Smooth muscle cell (in vitro differentiated cells): ENCODE measurements around the gene XXYLT1. TPM values are rescaled to one million over a fixed set of nuclear protein-coding genes. Genes with fewer than 3 reads are reported as not detected.

Experiments
- DNase-seq: peaks from one replicate; lab custom pipeline; 2025; ENCODE audit not compliant: unreplicated experiment; lab: John Stamatoyannopoulos, UW
- H2AFZ ChIP-seq: fragments of 200-600 bp; sonication (generic); 2 replicates; pipeline ENCODE4 v1.6.0; 2016; ENCODE audit warnings: antibody characterized with exemption, low read depth, mild to moderate bottlenecking
- H3F3A ChIP-seq: fragments of 200-600 bp; sonication (generic); 2 replicates; pipeline ENCODE4 v1.6.0; 2017; ENCODE audit warnings: antibody characterized with exemption, low read depth
- H3K27ac ChIP-seq: fragments of 200-600 bp; sonication (generic); 2 replicates; pipeline ENCODE4 v1.5.1; 2016; ENCODE audit warnings: low read depth, mild to moderate bottlenecking
- H3K27me3 ChIP-seq: fragments of 200-600 bp; sonication (generic); 2 replicates; pipeline ENCODE4 v1.6.1; 2016; ENCODE audit warnings: low read depth, mild to moderate bottlenecking
- H3K36me3 ChIP-seq: fragments of 200-600 bp; sonication (generic); 2 replicates; pipeline ENCODE4 v1.5.1; 2016; ENCODE audit warnings: low read depth
- H3K4me1 ChIP-seq: fragments of 200-600 bp; sonication (generic); 2 replicates; pipeline ENCODE4 v1.5.1; 2016; ENCODE audit warnings: low read depth
- H3K4me2 ChIP-seq: fragments of 200-600 bp; sonication (generic); 2 replicates; pipeline ENCODE4 v1.6.0; 2016; ENCODE audit warnings: mild to moderate bottlenecking
- H3K4me3 ChIP-seq: fragments of 200-600 bp; sonication (generic); 2 replicates; pipeline ENCODE4 v1.5.1; 2016; ENCODE audit warnings: mild to moderate bottlenecking
- H3K79me2 ChIP-seq: fragments of 200-600 bp; sonication (generic); 2 replicates; pipeline ENCODE4 v1.6.0; 2016; ENCODE audit warnings: low read depth, mild to moderate bottlenecking
- H3K9ac ChIP-seq: fragments of 200-600 bp; sonication (generic); 2 replicates; pipeline ENCODE4 v1.6.0; 2016; ENCODE audit warnings: low read depth
- H3K9me3 ChIP-seq: fragments of 200-600 bp; sonication (generic); replicated peaks from 2 replicates; pipeline ENCODE4 v1.5.1; 2016; ENCODE audit warnings: low read depth
- H4K20me1 ChIP-seq: fragments of 200-600 bp; sonication (generic); 2 replicates; pipeline ENCODE4 v1.6.0; 2016; ENCODE audit warnings: low read depth
- WGBS: methylation state at CpG from one replicate; pipeline ENCODE4 v1.1.7; 2016; ENCODE audit warnings: low lambda C conversion rate; 5-methylcytosine and 5-hydroxymethylcytosine counted together
- polyA plus RNA-seq: library from polyadenylated mRNA; unstranded; fragments of >200 nt; fragmentation: Nextera tagmentation; extraction: Ambion mirVana; gene quantifications from 2 replicates; pipeline ENCODE4 v1.2.1, GENCODE V29; 2016
- total RNA-seq: library from RNA; depleted of rRNA; stranded (reverse); fragments of >200 nt; gene quantifications from 2 replicates; pipeline ENCODE4 v1.2.3, GENCODE V29; 2014
- TF ChIP-seq, protein P1 (sequence below): fragments of 200-600 bp; sonication (generic); IDR thresholded peaks from 2 replicates; pipeline ENCODE4 v1.5.1; 2017; ENCODE audit warnings: borderline replicate concordance, mild to moderate bottlenecking, antibody characterized with exemption; ENCODE audit not compliant: insufficient read depth, poor library complexity, severe bottlenecking

The XXYLT1 gene
- total and polyA plus RNA-seq, 2 experiments from 2014 or later, result 22.2 to 35.4 TPM

DNA sequence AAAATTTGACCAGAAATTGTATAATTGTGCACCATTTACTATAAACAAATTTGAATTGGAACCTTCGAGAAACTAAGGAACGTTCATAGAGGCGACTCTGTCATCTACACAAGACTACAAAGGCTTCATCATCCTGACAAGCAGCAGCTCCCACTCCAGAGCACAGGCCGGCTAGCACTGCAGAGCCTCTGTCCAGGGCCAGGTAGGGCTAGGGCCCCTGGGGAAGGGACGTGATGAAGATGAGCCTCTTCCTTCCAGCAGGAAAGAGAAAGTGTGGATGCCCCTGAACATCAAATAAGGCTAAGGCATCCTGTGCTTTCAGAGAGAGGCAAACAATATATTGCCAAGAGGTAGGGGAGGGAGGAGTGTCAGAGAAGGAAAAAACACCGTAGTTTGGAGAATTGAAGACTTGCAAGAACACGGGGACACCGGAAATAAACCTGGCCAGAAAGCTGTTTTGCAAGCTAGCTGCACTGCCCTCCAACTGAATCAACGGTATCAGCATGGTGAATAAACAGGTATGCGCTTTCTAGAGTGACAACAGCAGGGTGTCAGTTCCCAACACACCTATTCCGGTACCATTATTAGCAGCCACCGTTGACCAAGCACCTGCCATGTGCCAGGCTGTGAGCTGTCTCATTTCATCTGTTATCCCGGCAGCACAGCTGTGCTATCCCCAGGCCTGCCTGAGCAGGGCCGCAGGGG, 12.4 kb downstream of the XXYLT1 start:
- peaks cover 4% of the 10 kb centered on the region for H3K79me2 ChIP-seq
- H4K20me1 ChIP-seq, result peaks cover under 1% of the 10 kb centered on the region
- peak overlapping the region; percentile 92 for H3K27ac ChIP-seq
- no peaks in the 10 kb centered on the region for H3K9me3 ChIP-seq
- TF ChIP-seq, protein P1, sequence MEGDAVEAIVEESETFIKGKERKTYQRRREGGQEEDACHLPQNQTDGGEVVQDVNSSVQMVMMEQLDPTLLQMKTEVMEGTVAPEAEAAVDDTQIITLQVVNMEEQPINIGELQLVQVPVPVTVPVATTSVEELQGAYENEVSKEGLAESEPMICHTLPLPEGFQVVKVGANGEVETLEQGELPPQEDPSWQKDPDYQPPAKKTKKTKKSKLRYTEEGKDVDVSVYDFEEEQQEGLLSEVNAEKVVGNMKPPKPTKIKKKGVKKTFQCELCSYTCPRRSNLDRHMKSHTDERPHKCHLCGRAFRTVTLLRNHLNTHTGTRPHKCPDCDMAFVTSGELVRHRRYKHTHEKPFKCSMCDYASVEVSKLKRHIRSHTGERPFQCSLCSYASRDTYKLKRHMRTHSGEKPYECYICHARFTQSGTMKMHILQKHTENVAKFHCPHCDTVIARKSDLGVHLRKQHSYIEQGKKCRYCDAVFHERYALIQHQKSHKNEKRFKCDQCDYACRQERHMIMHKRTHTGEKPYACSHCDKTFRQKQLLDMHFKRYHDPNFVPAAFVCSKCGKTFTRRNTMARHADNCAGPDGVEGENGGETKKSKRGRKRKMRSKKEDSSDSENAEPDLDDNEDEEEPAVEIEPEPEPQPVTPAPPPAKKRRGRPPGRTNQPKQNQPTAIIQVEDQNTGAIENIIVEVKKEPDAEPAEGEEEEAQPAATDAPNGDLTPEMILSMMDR, result no peak
- H3F3A ChIP-seq, result peaks cover 24% of the 10 kb centered on the region
- H3K27me3 ChIP-seq, result no peaks in the 10 kb centered on the region
- 71% methylated on average over 14 of the region's 14 CpGs for WGBS
- peak overlapping the region; percentile 80 for H3K4me3 ChIP-seq
- H3K9ac ChIP-seq, result peak overlapping the region; percentile 59
- no peak for DNase-seq
- peak overlapping the region; percentile 93 for H3K4me2 ChIP-seq
- H2AFZ ChIP-seq, result no peak overlapping the region
- H3K36me3 ChIP-seq, result no peaks in the 10 kb centered on the region
- peaks cover 19% of the 10 kb centered on the region for H3K4me1 ChIP-seq

DNA sequence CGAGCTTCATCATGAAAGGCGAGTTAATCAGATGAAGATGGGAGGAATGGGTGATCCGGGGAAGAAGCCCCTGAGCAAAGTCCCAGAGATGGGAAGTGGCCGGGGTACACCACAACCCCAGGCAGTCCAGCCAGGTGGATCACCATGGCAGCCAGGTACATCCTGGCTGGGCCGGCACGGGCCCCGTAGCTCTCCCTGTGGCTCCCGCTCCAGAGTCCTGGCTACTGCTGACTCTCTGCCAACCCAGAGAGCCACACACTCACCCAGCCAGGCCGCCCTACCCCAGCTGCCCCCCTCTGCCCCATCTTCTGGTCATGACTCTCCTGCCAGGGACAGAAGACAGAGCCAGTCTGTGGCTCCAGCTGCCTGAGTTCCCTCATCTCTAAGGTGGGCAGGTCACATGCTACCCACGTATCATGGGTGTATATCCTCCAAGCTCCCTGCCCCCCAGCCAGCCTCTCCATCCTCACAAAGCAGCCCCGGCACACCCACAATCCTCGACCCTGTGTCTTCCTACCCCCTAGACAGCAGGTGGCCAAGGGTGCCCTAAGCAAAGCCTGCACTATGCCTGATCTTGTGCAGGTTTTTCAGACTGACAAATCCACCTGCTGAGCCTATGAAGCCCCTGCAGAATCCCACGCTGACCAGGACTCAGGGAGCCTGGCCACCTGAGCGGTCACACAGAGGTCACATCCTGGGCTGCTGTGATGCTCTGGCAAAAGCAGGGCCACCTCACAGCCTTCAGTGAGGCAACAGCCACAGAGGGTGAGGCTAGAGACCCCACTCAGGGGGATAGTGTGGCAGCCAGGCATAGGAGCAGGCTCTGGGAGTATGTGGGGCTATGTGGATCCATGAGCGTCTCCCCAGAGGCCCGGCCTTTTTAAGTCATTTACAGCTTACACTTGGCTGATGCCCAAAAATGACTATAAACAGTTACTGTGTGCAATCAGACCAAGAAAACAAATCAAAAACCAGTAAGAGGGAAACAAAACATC, 13.2 kb downstream of the XXYLT1 start:
- Histone ChIP-seq H3K79me2 (peaks cover 5% of the 10 kb centered on the region), H3K9ac (no peak overlapping the region), H2AFZ (no peak overlapping the region), H3K36me3 (no peaks in the 10 kb centered on the region), H3K9me3 (no peaks in the 10 kb centered on the region), H3K4me2 (no peak overlapping the region), H3K27ac (peak overlapping the region; percentile 92), H3K4me3 (no peak overlapping the region), H4K20me1 (no peaks in the 10 kb centered on the region), H3K27me3 (no peaks in the 10 kb centered on the region), H3K4me1 (peaks cover 24% of the 10 kb centered on the region), H3F3A (peaks cover 23% of the 10 kb centered on the region)
- TF ChIP-seq, protein P1, result no peak
- 92% methylated on average over 15 of the region's 16 CpGs for WGBS
- DNase-seq, result no peak

DNA sequence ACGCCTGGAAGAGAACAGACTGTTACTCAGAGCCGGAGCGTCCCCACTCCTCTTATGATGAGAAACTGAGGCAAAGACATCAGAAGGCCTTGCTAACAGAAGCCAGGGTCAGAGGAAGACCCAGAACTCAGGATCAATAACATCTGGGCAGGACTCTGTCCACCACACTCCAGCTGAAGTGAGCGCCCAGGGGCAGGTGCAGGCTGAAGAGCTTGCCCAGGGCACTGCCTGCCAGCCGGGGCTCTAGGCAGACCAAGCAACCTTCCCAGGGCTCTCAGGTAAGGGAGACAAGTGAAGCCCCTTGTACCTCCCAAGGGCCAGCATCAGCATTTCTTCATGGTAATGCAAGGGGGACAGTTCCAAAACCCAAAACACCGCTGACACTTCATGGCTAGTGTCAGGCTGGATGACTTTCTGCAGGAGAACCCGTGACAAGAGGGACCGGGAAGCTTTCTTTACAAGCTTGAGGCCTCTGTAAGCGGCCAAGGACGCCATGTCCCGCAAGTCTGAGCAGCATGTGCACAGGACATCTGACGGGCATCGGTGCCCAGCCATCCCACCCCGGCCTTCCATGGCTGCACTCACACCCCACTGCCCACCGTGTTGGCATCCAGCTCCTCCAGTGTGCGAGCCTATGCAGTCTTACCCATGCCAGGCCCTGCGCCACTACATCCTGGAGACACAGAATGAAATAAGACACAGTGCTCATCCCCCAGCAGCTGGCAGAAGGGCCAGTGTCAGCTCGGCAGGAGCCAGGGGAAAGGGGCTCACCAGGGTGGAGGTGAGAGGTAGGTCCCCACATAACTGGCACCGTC, 14.1 kb downstream of the XXYLT1 start:
- Histone ChIP-seq H2AFZ (no peak overlapping the region), H3K9me3 (no peaks in the 10 kb centered on the region), H3K4me1 (peaks cover 31% of the 10 kb centered on the region), H3K36me3 (no peaks in the 10 kb centered on the region), H4K20me1 (no peaks in the 10 kb centered on the region), H3K4me3 (no peak overlapping the region), H3K79me2 (peaks cover 5% of the 10 kb centered on the region), H3K4me2 (no peak overlapping the region), H3K27me3 (no peaks in the 10 kb centered on the region), H3F3A (peaks cover 25% of the 10 kb centered on the region), H3K27ac (no peak overlapping the region), H3K9ac (no peak overlapping the region)
- TF ChIP-seq, protein P1, result no peak
- 98% methylated on average over 19 of the region's 19 CpGs for WGBS
- DNase-seq, result no peak
